ENCODE data around the gene BICRAL. TPM values are rescaled to one million over a fixed set of nuclear protein-coding genes. Genes with fewer than 3 reads are reported as not detected.

BICRAL gene
- total and polyA plus RNA-seq, 9 of the 15 experiments (the other 6 are each of a cell fraction or from before 2014, with no cell fraction given) = 1.2 to 11.9 (median 5.6) TPM

DNA sequence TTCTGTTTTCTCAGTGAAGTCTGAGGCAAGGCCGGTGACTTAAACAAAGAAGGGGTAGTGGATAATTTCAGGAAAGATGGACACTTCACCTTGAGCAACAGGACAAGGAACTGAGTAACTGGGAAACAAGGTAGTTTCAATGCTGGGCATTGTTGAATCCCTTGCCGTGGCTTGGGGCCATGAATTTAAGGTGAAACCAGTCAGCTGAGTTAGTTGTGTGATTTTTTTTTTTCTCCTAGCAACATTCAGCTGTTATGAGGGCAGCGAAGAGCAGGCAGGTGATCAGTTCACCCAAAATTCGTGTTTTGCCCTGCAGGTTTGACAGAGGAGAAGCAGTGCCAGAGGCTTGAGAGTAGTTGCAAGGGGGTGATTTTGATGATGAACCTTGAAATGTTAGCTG, 6.8 kb downstream of the BICRAL start:
- Histone ChIP-seq H3K4me3 (no peak overlapping the region), H3K9ac (ENCODE audit: insufficient read depth in 1 of 2, low read depth in 2 of 2, low read length in 2 of 2) (no peak overlapping the region), H3K79me2 (ENCODE audit: control insufficient read depth, insufficient read depth, low read length) (peaks cover 68% of the 10 kb centered on the region), H4K20me1 (replicated peaks; ENCODE audit: control insufficient read depth, insufficient read depth, low read length) (peaks cover 6% of the 10 kb centered on the region; the same call in 1 of the 2 replicates), H3K27ac (ENCODE audit: extremely low read depth, low read depth, low read length) (no peak overlapping the region), H3K36me3 (ENCODE audit: control insufficient read depth, insufficient read depth, low read length) (peaks cover 4% of the 10 kb centered on the region; the same call in 1 of the 3 replicates), H3K4me2 (ENCODE audit: insufficient read depth, low read length) (no peak overlapping the region), H3K27me3 (ENCODE audit: control insufficient read depth in 2 of 2, insufficient read depth in 2 of 2, low read length in 2 of 2) (no peaks in the 10 kb centered on the region), H3K9me1 (ENCODE audit: control insufficient read depth, insufficient read depth, low read length) (no peaks in the 10 kb centered on the region), H3K9me3 (replicated peaks; ENCODE audit: control insufficient read depth, insufficient read depth, low read depth, low read length) (no peaks in the 10 kb centered on the region), H2AFZ (ENCODE audit: low read depth, low read length) (no peak overlapping the region), H3K4me1 (replicated peaks in 1 of 2; ENCODE audit: control insufficient read depth in 2 of 2, insufficient read depth in 2 of 2, low read length in 2 of 2) (peaks cover 15 to 41% of the 10 kb centered on the region in 2 experiments)
- ChIA-PET CTCF (ENCODE audit: low intra/inter-chr PET ratio) (no interaction called here), POLR2A (interaction anchor here (0.8 to 2.1 kb wide), 6 partner anchors 9 to 59 kb away, joined by 3 to 6 read pairs (median 4); no protein-coding TSS in a partner anchor)
- no TSS peak for BruUV-seq (replicated peaks)
- FAIRE-seq (no peak), ATAC-seq (no peak), DNase-seq (ENCODE audit: extremely low read depth in 1 of 4, low spot score in 3 of 4) (no peak)
- in situ Hi-C loops (cut with MboI) = no loop called here
- intact Hi-C loops (cut with micrococcal nuclease) = no loop called here
- WGBS (ENCODE audit: insufficient coverage, low coverage, missing lambda C conversion rate) = 78% methylated on average over 4 of the region's 4 CpGs
- TF ChIP-seq NR4A1 (CRISPR knock-in tag; IDR thresholded peaks at IDR 0.05) (no peak), NR4A1 (tag; IDR thresholded peaks at IDR 0.05) (no peak), KHSRP (IDR thresholded peaks at IDR 0.05) (no peak), ZBTB17 (CRISPR knock-in tag; IDR thresholded peaks at IDR 0.05) (no peak), ZNF347 (CRISPR knock-in tag; IDR thresholded peaks at IDR 0.05; ENCODE audit: low read depth) (no peak), TCF15 (CRISPR knock-in tag; IDR thresholded peaks at IDR 0.05) (no peak), TRIM24 (IDR thresholded peaks at IDR 0.05) (no peak), ZKSCAN8 (CRISPR knock-in tag; IDR thresholded peaks at IDR 0.05) (no peak), SIN3A (IDR thresholded peaks at IDR 0.05; ENCODE audit: borderline replicate concordance in 2 of 2, control insufficient read depth in 1 of 2, low read depth in 2 of 2, low read length in 2 of 2) (no peak), TBP (optimal IDR thresholded peaks at IDR 0.05; ENCODE audit: low read depth, low read length) (no peak), BRF1 (IDR thresholded peaks at IDR 0.05; ENCODE audit: borderline replicate concordance, extremely low read depth, insufficient read length) (no peak)
- TF ChIP-seq, protein P1, sequence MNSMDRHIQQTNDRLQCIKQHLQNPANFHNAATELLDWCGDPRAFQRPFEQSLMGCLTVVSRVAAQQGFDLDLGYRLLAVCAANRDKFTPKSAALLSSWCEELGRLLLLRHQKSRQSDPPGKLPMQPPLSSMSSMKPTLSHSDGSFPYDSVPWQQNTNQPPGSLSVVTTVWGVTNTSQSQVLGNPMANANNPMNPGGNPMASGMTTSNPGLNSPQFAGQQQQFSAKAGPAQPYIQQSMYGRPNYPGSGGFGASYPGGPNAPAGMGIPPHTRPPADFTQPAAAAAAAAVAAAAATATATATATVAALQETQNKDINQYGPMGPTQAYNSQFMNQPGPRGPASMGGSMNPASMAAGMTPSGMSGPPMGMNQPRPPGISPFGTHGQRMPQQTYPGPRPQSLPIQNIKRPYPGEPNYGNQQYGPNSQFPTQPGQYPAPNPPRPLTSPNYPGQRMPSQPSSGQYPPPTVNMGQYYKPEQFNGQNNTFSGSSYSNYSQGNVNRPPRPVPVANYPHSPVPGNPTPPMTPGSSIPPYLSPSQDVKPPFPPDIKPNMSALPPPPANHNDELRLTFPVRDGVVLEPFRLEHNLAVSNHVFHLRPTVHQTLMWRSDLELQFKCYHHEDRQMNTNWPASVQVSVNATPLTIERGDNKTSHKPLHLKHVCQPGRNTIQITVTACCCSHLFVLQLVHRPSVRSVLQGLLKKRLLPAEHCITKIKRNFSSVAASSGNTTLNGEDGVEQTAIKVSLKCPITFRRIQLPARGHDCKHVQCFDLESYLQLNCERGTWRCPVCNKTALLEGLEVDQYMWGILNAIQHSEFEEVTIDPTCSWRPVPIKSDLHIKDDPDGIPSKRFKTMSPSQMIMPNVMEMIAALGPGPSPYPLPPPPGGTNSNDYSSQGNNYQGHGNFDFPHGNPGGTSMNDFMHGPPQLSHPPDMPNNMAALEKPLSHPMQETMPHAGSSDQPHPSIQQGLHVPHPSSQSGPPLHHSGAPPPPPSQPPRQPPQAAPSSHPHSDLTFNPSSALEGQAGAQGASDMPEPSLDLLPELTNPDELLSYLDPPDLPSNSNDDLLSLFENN (IDR thresholded peaks at IDR 0.05; ENCODE audit: low read depth in 2 of 2, low read length in 2 of 2) = no peak
- TF ChIP-seq, protein P2, sequence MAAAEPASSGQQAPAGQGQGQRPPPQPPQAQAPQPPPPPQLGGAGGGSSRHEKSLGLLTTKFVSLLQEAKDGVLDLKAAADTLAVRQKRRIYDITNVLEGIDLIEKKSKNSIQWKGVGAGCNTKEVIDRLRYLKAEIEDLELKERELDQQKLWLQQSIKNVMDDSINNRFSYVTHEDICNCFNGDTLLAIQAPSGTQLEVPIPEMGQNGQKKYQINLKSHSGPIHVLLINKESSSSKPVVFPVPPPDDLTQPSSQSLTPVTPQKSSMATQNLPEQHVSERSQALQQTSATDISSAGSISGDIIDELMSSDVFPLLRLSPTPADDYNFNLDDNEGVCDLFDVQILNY (CRISPR knock-in tag; IDR thresholded peaks at IDR 0.05) = no peak

Data from K562 (cell line).